ENCODE measurements around the gene CSNK1G2.

- TF ChIP-seq CTCF (IDR thresholded peaks at IDR 0.05 in 4 of 5, conservative IDR thresholded peaks at IDR 0.05 in 1 of 5) (no peak), POLR2A (IDR thresholded peaks at IDR 0.05) (no peak)
Observed at GRCh38 chr19:2014131-2014571, 73.2 kb downstream of the CSNK1G2 start.

Data from gastrocnemius medialis (tissue), 4 donors.